A673 (cell line): ENCODE data around the gene ENTR1. TPM values are rescaled to one million over a fixed set of nuclear protein-coding genes. Genes with fewer than 3 reads are reported as not detected.

Experiments
- BruUV-seq: library from RNA; stranded (reverse); fragments of 400-500 nt; replicated peaks from 2 replicates; lab custom pipeline; 2021; lab: Mats Ljungman, UMichigan
- CTCF ChIA-PET: fragments of 300-600 bp; sonication (Branson Sonifier 250); formaldehyde crosslinking; loops from one replicate; lab custom pipeline; 2022; ENCODE audit warnings: antibody characterized with exemption; lab: Charles Lee
- POLR2A ChIA-PET: fragments of 300-600 bp; sonication (Branson Sonifier 250); formaldehyde crosslinking; loops from one replicate; lab custom pipeline; 2022; ENCODE audit warnings: antibody characterized with exemption; ENCODE audit not compliant: low non-redundant PET; lab: Charles Lee
- DNase-seq: peaks from one replicate; pipeline ENCODE4 v3.0.0-alpha.2; 2015; ENCODE audit warnings: low spot score
- H3K27ac ChIP-seq: fragments of 200-600 bp; sonication (generic); 2 replicates; pipeline ENCODE4 v1.5.1; 2016; ENCODE audit warnings: mixed run types, low read depth, mild to moderate bottlenecking, mixed read lengths, antibody characterized with exemption, low read length; ENCODE audit not compliant: poor library complexity, severe bottlenecking
- H3K27me3 ChIP-seq: fragments of 200-600 bp; sonication (generic); replicated peaks from 2 replicates; pipeline ENCODE4 v1.6.1; 2017; ENCODE audit warnings: mixed run types, low read depth, mild to moderate bottlenecking, mixed read lengths, antibody characterized with exemption, low read length; ENCODE audit not compliant: insufficient read depth, poor library complexity
- H3K36me3 ChIP-seq: fragments of 200-600 bp; sonication (generic); 2 replicates; pipeline ENCODE4 v1.6.1; 2016; ENCODE audit warnings: mixed run types, mild to moderate bottlenecking, mixed read lengths, antibody characterized with exemption, low read length; ENCODE audit not compliant: insufficient read depth, poor library complexity, severe bottlenecking
- H3K4me1 ChIP-seq: fragments of 200-600 bp; sonication (generic); 2 replicates; pipeline ENCODE4 v1.6.1; 2017; ENCODE audit warnings: mixed run types, mild to moderate bottlenecking, mixed read lengths, antibody characterized with exemption, low read length; ENCODE audit not compliant: insufficient read depth, poor library complexity, severe bottlenecking
- H3K4me3 ChIP-seq: fragments of 200-600 bp; sonication (generic); 2 replicates; pipeline ENCODE4 v1.5.1; 2016; ENCODE audit warnings: low read depth, mixed run types, mild to moderate bottlenecking, mixed read lengths, low read length; ENCODE audit not compliant: poor library complexity, severe bottlenecking
- H3K9me3 ChIP-seq: fragments of 200-600 bp; sonication (generic); 2 replicates; pipeline ENCODE4 v1.6.1; 2016; ENCODE audit warnings: mixed run types, low read depth, mild to moderate bottlenecking, mixed read lengths, antibody characterized with exemption, low read length; ENCODE audit not compliant: poor library complexity, severe bottlenecking
- CTCF ChIP-seq: fragments of 300-800, 200-600 bp; sonication (generic); conservative IDR thresholded peaks from 2 replicates; pipeline ENCODE4 v1.5.1; 2017; ENCODE audit warnings: low read depth, mild to moderate bottlenecking, antibody characterized with exemption, low read length, moderate library complexity, mixed read lengths
- EZH2 ChIP-seq: fragments of 200-600 bp; sonication (generic); IDR thresholded peaks from 2 replicates; pipeline ENCODE4 v1.6.1; 2017; ENCODE audit warnings: borderline replicate concordance, low read depth, mild to moderate bottlenecking, mixed read lengths, antibody characterized with exemption, low read length; ENCODE audit not compliant: poor library complexity, severe bottlenecking
- intact Hi-C: fragments of 100-400 bp; cut with micrococcal nuclease; formaldehyde crosslinking; loops from one replicate; pipeline ENCODE4 v1.10.0; 2022; ENCODE audit not compliant: unreplicated experiment
- total RNA-seq: library from RNA; stranded (reverse); gene quantifications from 2 replicates; pipeline ENCODE4 v1.2.3, GENCODE V29; 2021

The ENTR1 gene
- total RNA-seq, 1 experiment from 2014 or later: 146 TPM

DNA sequence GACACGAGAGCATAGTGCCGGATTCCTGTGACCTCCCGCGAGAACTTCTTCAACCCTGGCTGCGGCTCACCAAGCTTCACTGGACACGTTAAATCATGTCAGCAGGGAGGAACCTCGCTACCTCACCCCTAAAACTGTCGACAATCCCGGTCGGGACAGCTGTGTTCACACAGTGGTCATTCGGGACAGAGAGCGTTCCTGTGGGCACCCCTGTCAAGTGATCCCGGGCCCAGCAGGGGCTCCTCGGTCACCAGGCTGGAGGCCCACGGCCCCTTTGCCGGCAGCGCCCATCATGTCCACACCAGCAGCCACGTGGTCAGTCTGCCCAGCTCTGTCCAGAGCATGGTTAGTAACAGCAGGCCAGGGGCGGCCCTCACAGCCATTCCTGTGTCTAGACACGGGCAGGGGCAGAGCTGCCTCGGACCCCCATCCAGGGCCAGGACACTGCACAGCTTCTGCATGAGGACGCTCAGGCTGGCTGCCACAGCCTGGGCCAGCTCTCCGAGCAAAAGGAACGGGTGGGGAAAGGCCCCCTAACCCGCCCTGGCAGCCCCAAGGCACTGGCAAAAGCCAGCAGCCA, 25.7 kb upstream of the ENTR1 start:
- H3K4me1 ChIP-seq: peaks cover 15% of the 10 kb centered on the region
- H3K9me3 ChIP-seq: no peaks in the 10 kb centered on the region
- BruUV-seq: no TSS peak
- H3K36me3 ChIP-seq: peaks cover 20% of the 10 kb centered on the region
- intact Hi-C loops: no loop called here
- H3K27ac ChIP-seq: no peak overlapping the region
- H3K27me3 ChIP-seq: no peaks in the 10 kb centered on the region
- H3K4me3 ChIP-seq: no peak overlapping the region
- CTCF ChIA-PET: no interaction called here
- DNase-seq: no peak
- POLR2A ChIA-PET: no interaction called here
- TF ChIP-seq EZH2 (no peak), CTCF (no peak)

DNA sequence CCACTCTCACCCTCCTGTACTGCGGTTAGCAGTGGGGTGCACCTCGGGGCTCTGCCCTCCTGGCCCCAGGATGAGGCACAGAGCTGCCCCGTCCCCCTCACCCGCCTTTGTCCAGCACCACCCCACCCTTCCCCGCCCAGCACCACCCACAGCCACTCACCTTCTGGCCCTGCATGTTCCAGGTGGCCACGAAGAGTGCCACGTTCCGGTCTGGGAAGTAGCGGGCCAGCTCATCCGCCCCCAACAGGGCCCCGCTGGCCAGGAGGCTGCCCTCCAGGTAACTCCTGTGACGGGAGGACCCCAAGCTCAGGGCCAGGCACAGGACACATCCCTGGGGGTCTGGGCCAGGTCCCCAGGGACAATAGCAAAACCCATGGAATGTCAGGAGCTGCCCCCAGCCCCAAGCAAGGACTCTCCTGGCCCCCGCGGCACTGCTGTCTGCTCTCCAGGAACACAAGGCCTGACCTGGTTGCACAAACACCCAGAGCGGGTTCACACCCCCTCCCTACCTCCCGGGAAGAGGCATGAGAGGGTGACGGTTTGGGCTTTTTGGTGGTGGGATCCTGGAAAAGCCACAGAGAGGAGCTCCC, 24.3 kb upstream of the ENTR1 start:
- no peak for TF ChIP-seq CTCF
- no peak for TF ChIP-seq EZH2
- no peaks in the 10 kb centered on the region for H3K27me3 ChIP-seq
- peaks cover 18% of the 10 kb centered on the region for H3K36me3 ChIP-seq
- DNase-seq: no peak
- no TSS peak for BruUV-seq
- ChIA-PET POLR2A (no interaction called here), CTCF (no interaction called here)
- intact Hi-C loops: no loop called here
- no peak overlapping the region for H3K27ac ChIP-seq
- no peak overlapping the region for H3K4me3 ChIP-seq
- peaks cover 11% of the 10 kb centered on the region for H3K4me1 ChIP-seq
- H3K9me3 ChIP-seq: no peaks in the 10 kb centered on the region

- H3K4me1 ChIP-seq: peaks cover 11% of the 10 kb centered on the region
- no peak for DNase-seq
- CTCF ChIA-PET: no interaction called here
- intact Hi-C loops: no loop called here
- H3K27ac ChIP-seq: no peak overlapping the region
- H3K36me3 ChIP-seq: peaks cover 23% of the 10 kb centered on the region
- no peaks in the 10 kb centered on the region for H3K27me3 ChIP-seq
- no peaks in the 10 kb centered on the region for H3K9me3 ChIP-seq
- no peak for TF ChIP-seq EZH2
- no peak for TF ChIP-seq CTCF
- no peak overlapping the region for H3K4me3 ChIP-seq
- POLR2A ChIA-PET: no interaction called here
- no TSS peak for BruUV-seq
Measured at GRCh38 chr9:136433849-136434579, 23.6 kb upstream of the ENTR1 start.
